Esophagus squamous epithelium (tissue), 4 donors: Measurements from ENCODE around the gene DIS3L2.

Experiments
- CTCF ChIP-seq, 6 experiments: fragments of 450-650 bp in 4 of 6; fragments of 200-600 bp in 2 of 6; sonication (generic) in 2 of 6; IDR thresholded peaks; one replicate each; pipeline ENCODE4 v1.5.1; 2016 to 2019; ENCODE audit warnings: antibody characterized with exemption in 6 of 6, mild to moderate bottlenecking in 4 of 6, moderate library complexity in 4 of 6
- POLR2A ChIP-seq, 4 donors: fragments of 450-650 bp; IDR thresholded peaks; one replicate each; pipeline ENCODE4 v1.6.1; 2017; ENCODE audit warnings: antibody characterized with exemption in 4 of 4, mild to moderate bottlenecking in 4 of 4, moderate library complexity in 3 of 4

- TF ChIP-seq POLR2A (IDR thresholded peaks at IDR 0.05) (no peak), CTCF (IDR thresholded peaks at IDR 0.05) (no peak)
These were observed 26.8 kb downstream of the DIS3L2 start for GRCh38 chr2:231988179-231988866.
